22Rv1 (cell line): ENCODE results near the gene KCNIP1.

ENCODE experiments used
- CTCF ChIP-seq: fragments of 450-650 bp; IDR thresholded peaks from 2 replicates; pipeline ENCODE4 v1.5.1; 2017; ENCODE audit warnings: mild to moderate bottlenecking
- ZFX ChIP-seq: fragments of 450-650 bp; IDR thresholded peaks from 2 replicates; pipeline ENCODE4 v1.6.1; 2017; ENCODE audit warnings: antibody characterized with exemption, borderline replicate concordance

- TF ChIP-seq CTCF (no peak), ZFX (no peak)
Observed at GRCh38 chr5:170570476-170570875, 66.7 kb downstream of the KCNIP1 start.
